K562 (cell line): ENCODE results near the gene SRSF6. TPM values are rescaled to one million over a fixed set of nuclear protein-coding genes. Genes with fewer than 3 reads are reported as not detected.

ENCODE experiments used
- ATF2 ChIP-seq: sonication (generic); formaldehyde crosslinking; IDR thresholded peaks from 2 replicates; pipeline ENCODE4 v1.8.1; 2022; ENCODE audit warnings: missing genetic modification reagents
- CSDE1 ChIP-seq, 2 experiments: fragments of 450-650 bp; IDR thresholded peaks; 2 replicates each; pipeline ENCODE4 v1.6.1; 2016; ENCODE audit warnings: mild to moderate bottlenecking in 1 of 2
- CTCFL ChIP-seq: IDR thresholded peaks from 2 replicates; pipeline ENCODE4 v1.6.1; 2011; ENCODE audit warnings: borderline replicate concordance, low read depth, mild to moderate bottlenecking, moderate library complexity, low read length; ENCODE audit not compliant: insufficient read depth, poor library complexity, severe bottlenecking
- EP300 ChIP-seq: IDR thresholded peaks from 2 replicates; pipeline ENCODE4 v1.6.1; 2012; ENCODE audit warnings: low read length, improper control_type of control experiment
- HBP1 ChIP-seq: fragments of 450-650 bp; formaldehyde crosslinking; IDR thresholded peaks from 2 replicates; pipeline ENCODE4 v1.4.0; 2022; ENCODE audit warnings: missing genetic modification characterization
- IFI16 ChIP-seq: fragments of 250-450 bp; sonication (Bioruptor Pico); IDR thresholded peaks from 2 replicates; pipeline ENCODE4 v2.1.2; 2022; ENCODE audit warnings: mild to moderate bottlenecking, inconsistent platforms
- KLF6 ChIP-seq: fragments of 250-450 bp; sonication (Bioruptor Pico); IDR thresholded peaks from 2 replicates; pipeline ENCODE4 v1.4.0; 2020; ENCODE audit warnings: mild to moderate bottlenecking, moderate library complexity, borderline replicate concordance
- PHTF2 ChIP-seq: fragments of 250-450 bp; sonication (Bioruptor Pico); IDR thresholded peaks from 2 replicates; pipeline ENCODE4 v1.5.0; 2021; ENCODE audit warnings: mild to moderate bottlenecking
- RBBP5 ChIP-seq: fragments of 200-600 bp; sonication (generic); IDR thresholded peaks from 2 replicates; pipeline ENCODE4 v1.6.1; 2012; ENCODE audit warnings: borderline replicate concordance, mild to moderate bottlenecking, low read length, control low read depth, inconsistent platforms; ENCODE audit not compliant: insufficient read depth, poor library complexity, severe bottlenecking
- XRCC3 ChIP-seq: fragments of 450-650 bp; IDR thresholded peaks from 2 replicates; pipeline ENCODE4 v1.6.1; 2017; ENCODE audit warnings: mild to moderate bottlenecking, moderate library complexity
- ZHX1 ChIP-seq: fragments of 150-350 bp; conservative IDR thresholded peaks from 2 replicates; pipeline ENCODE4 v1.6.1; 2014; ENCODE audit warnings: low read length
- ZNF57 ChIP-seq: fragments of 450-650 bp; formaldehyde crosslinking; IDR thresholded peaks from 2 replicates; pipeline ENCODE4 v1.4.0; 2020; ENCODE audit warnings: mild to moderate bottlenecking, moderate library complexity
- ZNF609 ChIP-seq: sonication (generic); formaldehyde crosslinking; IDR thresholded peaks from 2 replicates; pipeline ENCODE4 v1.8.1; 2023; ENCODE audit warnings: missing genetic modification reagents, mild to moderate bottlenecking, borderline replicate concordance
- polyA plus RNA-seq, 8 experiments: library from polyadenylated mRNA; depleted of rRNA in 4 of 8; stranded (reverse) in 5 of 8; unstranded in 3 of 8; fragments of >200 nt; fragmentation: Nextera tagmentation in 2 of 8; fragmentation: Illumina TruSeq in 1 of 8; extraction: Ambion mirVana in 2 of 8; extraction: Trizol in 1 of 8; gene quantifications; 2 replicates each; pipeline versions ENCODE4 v1.2.1 to v1.2.3, GENCODE V29; 2011 to 2014; ENCODE audit warnings: inconsistent platforms in 1 of 8, missing spikeins in 1 of 8
- total RNA-seq, 7 experiments: library from RNA; depleted of rRNA in 6 of 7; stranded (reverse); fragments of >200 nt in 6 of 7; fragmentation: Illumina TruSeq in 2 of 7; extraction: Trizol in 2 of 7; gene quantifications; 2 replicates each; pipeline versions ENCODE4 v1.2.1 to v1.2.3, GENCODE V29; 2011 to 2021; ENCODE audit warnings: low replicate concordance in 1 of 7

Gene SRSF6
- total and polyA plus RNA-seq, 9 of the 15 experiments (the other 6 are each of a cell fraction or from before 2014, with no cell fraction given): 52.4 to 165 (median 117) TPM

- TF ChIP-seq CTCFL (no peak), RBBP5 (peak; percentile 73), CSDE1 (IDR thresholded peaks at IDR 0.05) (no peak), IFI16 (CRISPR knock-in tag) (no peak), ZNF609 (CRISPR knock-in tag) (0 out of 2 replicates have a peak, but pooled peaks have one; percentile 54), EP300 (no peak), HBP1 (CRISPR knock-in tag) (peak; percentile 68), XRCC3 (no peak), ATF2 (peak; percentile 59; the same call in 1 of the 2 replicates), KLF6 (CRISPR knock-in tag) (peak; percentile 46; the same call in 1 of the 2 replicates), PHTF2 (CRISPR knock-in tag) (no peak), ZHX1 (no peak), ZNF57 (CRISPR knock-in tag) (no peak)
Measured at GRCh38 chr20:43457640-43458421, at the start of gene SRSF6 (continued).
